ENCODE data around the gene EGF. TPM values are rescaled to one million over a fixed set of nuclear protein-coding genes. Genes with fewer than 3 reads are reported as not detected.
"Not testable (repeated sequence)": the region's sequence is repeated elsewhere in the genome, so short reads cannot be mapped to it uniquely, and the experiment has no call there.

The EGF gene
- total RNA-seq, 1 donor: 0.09 TPM

GRCh38 chr4:109875106-109875505 lies 37.6 kb upstream of the EGF start:
- DNase-seq (ENCODE audit: low read depth): no peak
- no peak for TF ChIP-seq CTCF (IDR thresholded peaks at IDR 0.05; ENCODE audit: insufficient read depth, low read length)
- H3K4me3 ChIP-seq (ENCODE audit: low read depth, low read length): no peak overlapping the region

- not testable (repeated sequence) for H3K4me3 ChIP-seq (ENCODE audit: low read depth, low read length); DNase-seq (ENCODE audit: low read depth)
These were observed 37.1 kb upstream of the EGF start for GRCh38 chr4:109875553-109875952.

GRCh38 chr4:109876634-109877265 lies 35.9 kb upstream of the EGF start:
- no peak overlapping the region for H3K4me3 ChIP-seq (ENCODE audit: low read depth, low read length)
- TF ChIP-seq CTCF (IDR thresholded peaks at IDR 0.05; ENCODE audit: insufficient read depth, low read length): no peak
- DNase-seq (ENCODE audit: low read depth): no peak

- no peak for DNase-seq (ENCODE audit: low read depth)
- H3K4me3 ChIP-seq (ENCODE audit: low read depth, low read length): no peak overlapping the region
- TF ChIP-seq CTCF (IDR thresholded peaks at IDR 0.05; ENCODE audit: insufficient read depth, low read length): no peak
These were observed 35.3 kb upstream of the EGF start for GRCh38 chr4:109877400-109877799.

- TF ChIP-seq CTCF (IDR thresholded peaks at IDR 0.05; ENCODE audit: insufficient read depth, low read length): no peak
- no peak for DNase-seq (ENCODE audit: low read depth)
- H3K4me3 ChIP-seq (ENCODE audit: low read depth, low read length): no peak overlapping the region
These were observed 34.3 kb upstream of the EGF start for GRCh38 chr4:109878355-109878754.

- no peak overlapping the region for H3K4me3 ChIP-seq (ENCODE audit: low read depth, low read length)
- DNase-seq (ENCODE audit: low read depth): no peak
- no peak for TF ChIP-seq CTCF (IDR thresholded peaks at IDR 0.05; ENCODE audit: insufficient read depth, low read length)
These were observed 33.6 kb upstream of the EGF start for GRCh38 chr4:109879081-109879480.

GRCh38 chr4:109879636-109880314 lies 32.9 kb upstream of the EGF start:
- TF ChIP-seq CTCF (IDR thresholded peaks at IDR 0.05; ENCODE audit: insufficient read depth, low read length): no peak
- DNase-seq (ENCODE audit: low read depth): no peak
- no peak overlapping the region for H3K4me3 ChIP-seq (ENCODE audit: low read depth, low read length)
